H54 (cell line): ENCODE data around the gene ORM1.

Experiments
- DNase-seq: peaks from one replicate; pipeline ENCODE4 v3.0.0; 2011; ENCODE audit warnings: low spot score, mixed read lengths; ENCODE audit not compliant: insufficient read length
- FAIRE-seq: peaks from 3 replicates; lab custom pipeline; 2011; peaks lifted over from hg19 to GRCh38; lab: Jason Lieb, UNC
- POLR2A ChIP-seq: IDR thresholded peaks from 2 replicates; pipeline ENCODE4 v1.6.1; 2011; ENCODE audit warnings: low read depth, mild to moderate bottlenecking, low read length

Gene ORM1

GRCh38 chr9:114294664-114295063 is 28.2 kb upstream of the ORM1 start:
- no peak for TF ChIP-seq POLR2A
- FAIRE-seq: no peak
- no peak for DNase-seq

- no peak for FAIRE-seq
Observed at GRCh38 chr9:114296338-114296737, 26.6 kb upstream of the ORM1 start.

GRCh38 chr9:114299286-114300152 is 23.4 kb upstream of the ORM1 start:
- no peak for TF ChIP-seq POLR2A
- DNase-seq (no peak), FAIRE-seq (no peak)

More at GRCh38 chr9:114296338-114296737, 26.6 kb upstream of the ORM1 start:
- DNase-seq: no peak
- TF ChIP-seq POLR2A: no peak

GRCh38 chr9:114300153-114300845 is 22.6 kb upstream of the ORM1 start:
- no peak for TF ChIP-seq POLR2A
- DNase-seq (no peak), FAIRE-seq (no peak)

- no peak for TF ChIP-seq POLR2A
- DNase-seq: no peak
- no peak for FAIRE-seq
Observed at GRCh38 chr9:114300846-114301797, 21.8 kb upstream of the ORM1 start.

GRCh38 chr9:114301798-114302565 is 20.9 kb upstream of the ORM1 start:
- FAIRE-seq (no peak), DNase-seq (no peak)
- no peak for TF ChIP-seq POLR2A

- DNase-seq (no peak), FAIRE-seq (no peak)
- no peak for TF ChIP-seq POLR2A
Observed at GRCh38 chr9:114302727-114303126, 20.2 kb upstream of the ORM1 start.

- no peak for FAIRE-seq
- TF ChIP-seq POLR2A: no peak
- no peak for DNase-seq
Observed at GRCh38 chr9:114303571-114303970, 19.3 kb upstream of the ORM1 start.

GRCh38 chr9:114303977-114304376 is 18.9 kb upstream of the ORM1 start:
- TF ChIP-seq POLR2A: no peak
- FAIRE-seq (no peak), DNase-seq (no peak)

- no peak for DNase-seq
- no peak for TF ChIP-seq POLR2A
- no peak for FAIRE-seq
Observed at GRCh38 chr9:114304416-114305188, 18.3 kb upstream of the ORM1 start.

- FAIRE-seq: no peak
- no peak for DNase-seq
Observed at GRCh38 chr9:114307899-114308267, 15.0 kb upstream of the ORM1 start.

GRCh38 chr9:114308361-114308950 is 14.4 kb upstream of the ORM1 start:
- TF ChIP-seq POLR2A: no peak
- no peak for FAIRE-seq
- DNase-seq: no peak

More at GRCh38 chr9:114307899-114308267, 15.0 kb upstream of the ORM1 start:
- TF ChIP-seq POLR2A: no peak
